ENCODE data around the gene DNAJC19.
"Not testable (repeated sequence)": the region's sequence is repeated elsewhere in the genome, so short reads cannot be mapped to it uniquely, and the experiment has no call there.

DNAJC19 gene

DNA sequence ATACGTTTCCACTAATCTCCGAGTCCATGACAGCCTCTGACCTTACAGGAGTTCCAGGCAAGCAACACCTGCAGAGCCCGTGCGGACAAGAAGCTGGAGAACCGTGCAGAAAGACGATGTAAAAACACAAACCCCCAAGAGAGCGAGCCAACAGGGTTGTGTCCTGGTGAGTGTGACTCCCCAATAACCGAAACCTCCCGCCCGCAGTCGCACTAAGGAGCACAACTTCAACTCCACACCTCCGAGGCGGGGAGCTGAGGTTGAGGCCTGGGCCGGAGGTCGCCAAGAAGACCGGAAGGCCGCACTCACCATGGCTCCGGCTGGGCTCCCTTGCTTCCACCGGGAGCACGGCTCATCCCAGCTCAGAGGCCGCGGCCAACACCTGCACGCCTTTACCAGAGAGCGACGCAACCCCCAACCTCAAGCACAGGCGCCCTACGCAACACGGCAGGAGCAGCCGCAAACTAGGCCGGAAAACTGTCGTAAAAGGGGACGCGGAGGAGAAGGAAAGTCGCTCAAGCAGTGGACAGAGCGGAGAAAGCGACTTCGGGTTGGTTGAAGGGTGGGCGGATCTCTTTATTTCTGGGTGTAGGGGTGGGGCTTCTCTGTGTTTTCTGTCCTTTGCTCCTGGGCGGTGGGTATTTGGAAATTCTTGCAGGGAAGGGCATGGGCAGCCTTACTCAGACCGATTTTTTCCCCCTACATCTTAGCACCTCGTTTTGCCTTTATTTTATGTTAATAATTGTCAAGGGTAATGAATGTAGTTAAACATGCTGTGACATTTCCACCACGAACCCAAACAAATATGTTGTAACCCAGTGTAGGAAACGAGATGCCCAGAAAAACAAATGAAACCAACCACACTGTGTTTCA, at the start of gene DNAJC19:
Gene DNAJC19 (minus strand): TSS at position 446 of the 873 bp plus-strand sequence. CDS start 134 bp downstream, at position 312.
- peak within 1 kb of the TSS; percentile 97 to 98 for H3K4me3 Mint-ChIP-seq
- H3K27me3 Mint-ChIP-seq = peaks cover 10 to 13% of the 10 kb centered on the region in 2 donors
- H3K36me3 Mint-ChIP-seq = peaks cover 6 to 10% of the 10 kb centered on the region in 2 donors
- no peaks in the 10 kb centered on the region for H3K9me3 Mint-ChIP-seq
- H3K27ac Mint-ChIP-seq = peak within 1 kb of the TSS; percentile 94
- DNase-seq (peak; percentile 91), ATAC-seq (replicated peaks) (peak; percentile 94 to 98)
- peaks cover 5 to 20% of the 10 kb centered on the region in 2 donors for H3K4me1 Mint-ChIP-seq

DNA sequence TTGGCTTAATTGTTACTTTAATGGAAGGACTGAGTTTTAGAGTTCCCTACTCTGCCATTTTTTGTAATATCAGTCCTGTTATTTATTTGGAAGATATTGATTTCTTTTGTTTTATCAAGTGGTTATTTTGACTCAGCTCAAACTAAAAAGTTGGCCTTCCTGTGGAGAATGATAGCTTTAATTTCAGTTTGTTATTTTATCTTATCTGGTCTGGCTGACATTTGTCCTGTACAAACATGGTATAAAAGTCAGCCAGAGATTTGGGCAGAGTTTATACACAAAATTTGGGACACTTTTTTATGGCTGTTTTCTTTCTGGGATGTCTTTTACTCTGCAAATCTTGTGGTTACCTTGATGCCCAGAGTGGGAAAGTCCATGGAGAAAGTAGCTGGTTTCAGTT, 41.4 kb upstream of the DNAJC19 start:
- Mint-ChIP-seq H3K27me3 (no peaks in the 10 kb centered on the region), H3K4me1 (no peaks in the 10 kb centered on the region), H3K27ac (no peak overlapping the region), H3K4me3 (no peak overlapping the region), H3K9me3 (peaks cover 4% of the 10 kb centered on the region in 2 donors), H3K36me3 (no peaks in the 10 kb centered on the region)
- no peak for ATAC-seq (replicated peaks)
- no peak for DNase-seq

DNA sequence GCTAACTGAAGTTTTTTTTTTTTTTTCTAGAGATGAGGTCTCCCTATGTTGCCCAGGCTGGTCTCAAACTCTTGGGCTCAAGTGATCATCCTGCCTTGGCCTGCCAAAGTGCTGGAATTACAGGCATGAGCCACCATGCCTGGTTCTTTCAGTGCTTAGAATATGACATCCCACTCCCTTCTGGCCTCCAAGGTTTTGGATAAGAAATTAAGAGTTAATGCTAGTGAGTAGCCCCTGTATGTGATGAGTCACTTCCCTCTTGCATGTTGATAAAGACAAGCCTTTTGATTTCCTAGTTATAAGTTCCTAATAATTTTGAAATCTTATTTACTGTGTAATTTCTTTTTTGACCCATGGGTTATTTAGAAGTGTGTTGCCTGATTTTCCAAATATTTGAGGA, 35.7 kb upstream of the DNAJC19 start:
- H3K9me3 Mint-ChIP-seq = peaks cover 7 to 10% of the 10 kb centered on the region in 2 donors
- H3K27ac Mint-ChIP-seq = no peak overlapping the region
- no peaks in the 10 kb centered on the region for H3K36me3 Mint-ChIP-seq
- H3K4me1 Mint-ChIP-seq = no peaks in the 10 kb centered on the region
- DNase-seq (no peak), ATAC-seq (replicated peaks) (no peak)
- no peaks in the 10 kb centered on the region for H3K27me3 Mint-ChIP-seq
- no peak overlapping the region for H3K4me3 Mint-ChIP-seq

DNA sequence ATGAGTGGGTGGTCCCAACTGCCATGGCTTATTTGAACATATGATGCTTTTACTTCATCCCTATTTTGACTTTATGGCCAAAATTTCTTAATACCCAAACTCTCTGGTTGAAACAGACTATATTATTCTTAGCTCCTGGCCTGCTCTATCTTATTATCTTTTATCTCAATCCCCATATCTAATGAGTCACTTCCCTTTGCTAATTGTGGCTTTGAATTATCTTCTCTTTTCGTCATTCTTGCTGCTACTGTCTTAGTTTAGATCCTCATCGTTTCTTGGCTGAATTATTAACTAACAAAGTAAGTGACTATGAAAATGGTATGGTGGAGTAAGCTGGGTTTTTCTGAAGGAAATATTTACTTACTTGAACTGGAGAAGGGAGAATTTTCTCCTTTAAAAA, 28.2 kb upstream of the DNAJC19 start:
- Mint-ChIP-seq H3K27me3 (peaks cover 9 to 23% of the 10 kb centered on the region in 2 donors), H3K4me3 (no peak overlapping the region), H3K36me3 (no peaks in the 10 kb centered on the region), H3K9me3 (peaks cover under 1 to 5% of the 10 kb centered on the region in 2 donors), H3K4me1 (no peaks in the 10 kb centered on the region), H3K27ac (no peak overlapping the region)
- DNase-seq (no peak), ATAC-seq (replicated peaks) (no peak)

DNA sequence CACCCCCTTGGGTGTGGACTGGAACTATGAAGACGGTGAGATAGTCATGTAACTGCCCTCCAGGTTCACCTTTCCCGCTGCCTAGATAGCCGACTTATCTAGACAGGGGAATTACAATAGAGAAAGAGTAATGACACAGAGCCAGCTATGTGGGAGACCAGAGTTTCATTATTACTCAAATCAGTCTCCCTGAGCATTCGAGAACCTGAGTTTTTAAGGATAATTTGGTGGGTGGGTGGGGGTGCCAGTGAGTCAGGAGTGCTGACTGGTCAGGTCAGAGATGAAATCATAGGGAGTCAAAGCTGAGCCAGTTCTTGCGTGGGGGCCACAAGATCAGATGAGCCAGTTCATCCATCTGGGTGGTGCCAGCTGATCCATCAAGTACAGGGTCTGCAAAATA, 19.7 kb upstream of the DNAJC19 start:
- Mint-ChIP-seq H3K27me3 (peaks cover 9 to 21% of the 10 kb centered on the region in 2 donors), H3K27ac (no peak overlapping the region), H3K4me3 (no peak overlapping the region), H3K9me3 (peaks cover 3 to 7% of the 10 kb centered on the region in 2 donors), H3K36me3 (no peaks in the 10 kb centered on the region), H3K4me1 (no peaks in the 10 kb centered on the region)
- DNase-seq (no peak), ATAC-seq (replicated peaks) (no peak)

DNA sequence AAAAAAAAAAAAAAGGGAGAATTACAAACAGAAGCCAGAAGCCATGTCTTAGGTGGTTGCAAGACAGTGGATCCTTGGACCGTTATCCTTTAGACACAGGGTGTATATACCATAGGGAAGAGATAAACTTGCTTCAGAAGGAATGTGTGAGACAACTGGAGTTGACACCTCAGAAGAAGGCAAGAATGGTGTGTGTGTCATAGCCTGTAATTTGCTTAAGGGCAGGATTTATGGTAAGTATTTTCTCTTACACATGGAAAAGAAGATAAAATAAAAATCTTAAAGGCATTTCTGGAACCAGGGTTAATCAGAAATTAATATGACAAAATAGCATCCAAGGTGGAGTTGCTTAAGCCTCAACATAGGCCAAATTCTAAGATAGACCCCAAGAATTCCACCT, 19.3 kb upstream of the DNAJC19 start:
- Mint-ChIP-seq H3K36me3 (no peaks in the 10 kb centered on the region), H3K4me3 (no peak overlapping the region), H3K27ac (no peak overlapping the region), H3K4me1 (no peaks in the 10 kb centered on the region), H3K27me3 (peaks cover 10 to 17% of the 10 kb centered on the region in 2 donors), H3K9me3 (peaks cover 3 to 7% of the 10 kb centered on the region in 2 donors)
- ATAC-seq (replicated peaks) (no peak), DNase-seq (no peak)

DNA sequence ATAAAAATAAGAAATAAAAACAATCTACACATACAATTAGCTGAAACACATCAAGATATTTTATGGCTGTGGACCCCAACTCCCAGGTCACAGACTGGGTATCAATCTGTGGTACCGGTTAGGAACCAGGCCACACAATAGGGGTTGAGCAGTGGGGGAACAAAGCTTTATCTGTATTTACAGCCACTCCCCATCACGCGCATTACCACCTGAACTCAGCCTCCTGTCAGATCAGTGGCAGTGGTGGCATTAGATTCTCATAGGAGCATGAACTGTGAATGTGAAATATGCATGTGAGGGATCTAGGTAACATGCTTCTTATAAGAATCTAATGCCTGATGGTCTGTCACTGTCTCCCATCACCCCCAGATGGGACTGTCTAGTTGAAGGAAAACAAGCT, 17.7 kb upstream of the DNAJC19 start:
- H3K36me3 Mint-ChIP-seq = peaks cover 3 to 11% of the 10 kb centered on the region in 2 donors
- no peaks in the 10 kb centered on the region for H3K4me1 Mint-ChIP-seq
- ATAC-seq (replicated peaks) = no peak
- DNase-seq = no peak
- H3K27ac Mint-ChIP-seq = no peak overlapping the region
- H3K27me3 Mint-ChIP-seq = peaks cover 19 to 22% of the 10 kb centered on the region in 2 donors
- no peak overlapping the region for H3K4me3 Mint-ChIP-seq
- H3K9me3 Mint-ChIP-seq = peaks cover 9% of the 10 kb centered on the region in 2 donors

DNA sequence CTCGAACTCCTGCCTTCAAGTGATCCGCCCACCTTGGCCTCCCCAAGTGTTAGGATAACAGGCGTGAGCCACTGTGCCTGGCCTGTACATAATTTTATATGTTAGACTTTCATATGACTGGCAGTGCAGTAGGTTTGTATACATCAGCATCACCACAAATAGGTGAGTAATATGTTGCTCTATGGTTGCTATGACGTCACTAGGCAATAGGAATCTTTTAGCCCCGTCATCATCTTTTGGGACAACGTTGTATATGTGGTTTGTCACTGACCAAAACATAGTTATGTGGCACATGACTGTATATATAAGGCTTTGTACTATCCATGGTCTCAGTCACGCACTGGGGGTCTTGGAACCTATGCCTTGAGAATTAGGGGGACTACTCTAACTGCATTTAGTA, 17.0 kb upstream of the DNAJC19 start:
- Mint-ChIP-seq H3K36me3 (peaks cover 3 to 15% of the 10 kb centered on the region in 2 donors), H3K27me3 (peaks cover 21 to 26% of the 10 kb centered on the region in 2 donors), H3K4me1 (no peaks in the 10 kb centered on the region), H3K4me3 (no peak overlapping the region), H3K9me3 (peaks cover 11 to 12% of the 10 kb centered on the region in 2 donors), H3K27ac (no peak overlapping the region)
- DNase-seq = no peak
- ATAC-seq (replicated peaks) = no peak

DNA sequence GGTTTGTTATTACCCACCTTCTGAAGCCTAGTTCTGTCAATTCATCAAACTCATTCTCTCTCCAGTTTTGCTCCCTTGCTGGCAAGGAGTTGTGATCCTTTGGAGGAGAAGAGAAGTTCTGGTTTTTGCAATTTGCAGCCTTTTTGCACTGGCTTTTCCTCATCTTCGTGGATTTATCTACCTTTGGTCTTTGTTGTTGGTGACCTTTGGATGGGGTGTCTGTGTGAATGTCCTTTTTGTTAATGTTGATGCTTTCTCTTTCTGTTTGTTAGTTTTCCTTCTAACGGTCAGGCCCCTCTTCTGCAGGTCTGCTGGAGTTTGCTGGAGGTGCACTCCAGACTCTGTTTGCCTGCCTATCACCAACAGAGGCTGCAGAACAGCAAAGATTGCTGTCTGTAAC, 13.9 kb upstream of the DNAJC19 start:
- not testable (repeated sequence) for ATAC-seq (replicated peaks); DNase-seq; H3K27ac Mint-ChIP-seq; H3K4me1 Mint-ChIP-seq; H3K4me3 Mint-ChIP-seq
- H3K9me3 Mint-ChIP-seq = peaks cover 20 to 21% of the 10 kb centered on the region in 2 donors
- H3K27me3 Mint-ChIP-seq = peaks cover 41 to 49% of the 10 kb centered on the region in 2 donors
- peaks cover 9 to 23% of the 10 kb centered on the region in 2 donors for H3K36me3 Mint-ChIP-seq

DNA sequence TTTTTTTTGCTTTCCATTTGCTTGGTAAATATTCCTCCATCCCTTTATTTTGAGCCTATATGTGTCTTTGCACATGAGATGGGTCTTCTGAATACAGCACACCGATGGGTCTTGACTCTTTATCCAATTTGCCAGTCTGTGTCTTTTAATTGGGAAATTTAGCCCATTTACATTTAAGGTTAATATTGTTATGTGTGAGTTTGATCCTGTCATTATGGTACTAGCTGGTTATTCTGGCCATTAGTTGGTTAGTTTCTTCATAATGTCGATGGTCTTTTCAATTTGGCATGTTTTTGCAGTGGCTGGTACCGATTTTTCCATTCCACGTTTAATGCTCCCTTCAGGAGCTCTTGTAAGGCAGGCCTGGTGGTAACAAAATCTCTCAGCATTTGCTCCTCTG, 12.8 kb upstream of the DNAJC19 start:
- H3K9me3 Mint-ChIP-seq = peaks cover 20 to 21% of the 10 kb centered on the region in 2 donors
- H3K4me1 Mint-ChIP-seq; ATAC-seq (replicated peaks); H3K4me3 Mint-ChIP-seq; H3K27ac Mint-ChIP-seq; DNase-seq: not testable (repeated sequence)
- H3K27me3 Mint-ChIP-seq = peaks cover 37 to 54% of the 10 kb centered on the region in 2 donors
- H3K36me3 Mint-ChIP-seq = peaks cover 9 to 23% of the 10 kb centered on the region in 2 donors

DNA sequence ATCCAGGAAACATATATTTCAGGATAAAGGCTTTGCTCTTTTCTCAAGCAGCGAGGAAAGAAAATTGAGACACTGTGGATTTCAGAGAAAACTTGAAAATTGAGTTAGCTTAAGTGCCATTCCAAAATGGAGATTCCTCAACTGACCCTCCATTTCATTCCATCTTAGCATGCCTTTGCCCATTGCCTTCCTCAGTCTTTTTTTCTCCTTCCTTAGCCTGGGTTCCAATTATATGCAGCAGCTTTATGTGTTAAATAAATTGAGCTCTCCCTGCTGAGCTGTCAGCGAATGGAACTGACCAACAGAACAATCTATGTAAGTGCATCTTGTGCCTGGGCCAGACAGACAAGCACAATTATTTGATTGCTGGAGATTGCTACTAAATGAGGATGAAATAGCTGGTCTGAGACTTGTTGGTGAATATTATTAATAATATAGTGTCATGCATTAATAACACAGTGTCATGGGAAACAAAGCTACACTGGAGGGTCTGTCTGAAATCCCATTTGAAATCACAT, 6.9 kb upstream of the DNAJC19 start:
- DNase-seq = no peak
- no peak overlapping the region for H3K4me3 Mint-ChIP-seq
- no peak for ATAC-seq (replicated peaks)
- H3K36me3 Mint-ChIP-seq = peaks cover 6 to 8% of the 10 kb centered on the region in 2 donors
- H3K27ac Mint-ChIP-seq = no peak overlapping the region
- peaks cover 8 to 9% of the 10 kb centered on the region in 2 donors for H3K9me3 Mint-ChIP-seq
- peaks cover 29 to 55% of the 10 kb centered on the region in 2 donors for H3K27me3 Mint-ChIP-seq
- no peaks in the 10 kb centered on the region for H3K4me1 Mint-ChIP-seq

DNA sequence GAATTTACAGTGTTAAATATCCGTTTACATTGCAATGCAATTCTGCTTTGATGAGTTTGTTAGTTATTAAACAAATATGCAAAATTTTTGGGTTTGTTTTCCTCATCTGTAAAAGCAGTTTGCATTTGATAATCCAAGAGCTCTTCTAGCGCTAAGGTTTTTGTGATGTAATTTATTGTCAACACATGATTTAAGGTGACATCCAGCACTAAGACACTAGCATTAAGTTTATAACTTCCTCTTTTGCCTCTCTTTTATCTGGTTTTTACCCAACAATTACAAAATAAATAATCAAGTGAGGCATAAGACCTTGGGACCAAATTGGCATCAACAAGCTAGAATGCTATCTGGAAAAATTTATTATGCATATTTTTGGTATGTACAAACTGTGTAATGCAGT, 969 bp upstream of the DNAJC19 start:
- Mint-ChIP-seq H3K4me3 (peak overlapping the region; percentile 97 to 98), H3K9me3 (no peaks in the 10 kb centered on the region), H3K36me3 (peaks cover 6 to 10% of the 10 kb centered on the region in 2 donors), H3K27ac (no peak overlapping the region), H3K4me1 (peaks cover 5 to 20% of the 10 kb centered on the region in 2 donors), H3K27me3 (peaks cover 10 to 13% of the 10 kb centered on the region in 2 donors)
- ATAC-seq (replicated peaks) (no peak), DNase-seq (no peak)

DNA sequence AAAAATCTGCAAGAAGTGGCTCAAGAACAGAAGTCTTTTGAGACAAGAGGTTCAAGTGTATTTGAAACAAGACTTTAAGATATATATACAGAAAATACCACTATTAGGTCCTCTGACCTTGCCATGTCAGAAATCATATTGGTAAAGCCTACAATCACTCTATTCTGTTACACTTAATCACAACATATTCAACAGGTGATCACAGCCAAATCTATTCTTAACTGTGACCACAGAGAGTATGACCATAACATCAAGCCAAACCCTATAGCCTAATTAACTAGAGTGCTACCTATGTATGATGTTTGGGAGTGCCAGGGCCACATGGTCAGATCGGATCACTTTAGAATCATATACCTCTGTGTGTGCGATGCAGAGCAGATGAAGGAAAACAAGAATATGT, 2.2 kb downstream of the DNAJC19 start:
- Mint-ChIP-seq H3K4me3 (no peak overlapping the region), H3K27me3 (no peaks in the 10 kb centered on the region), H3K4me1 (peaks cover 5 to 20% of the 10 kb centered on the region in 2 donors), H3K27ac (no peak overlapping the region), H3K9me3 (no peaks in the 10 kb centered on the region), H3K36me3 (peaks cover 8 to 13% of the 10 kb centered on the region in 2 donors)
- DNase-seq (no peak), ATAC-seq (replicated peaks) (no peak)

DNA sequence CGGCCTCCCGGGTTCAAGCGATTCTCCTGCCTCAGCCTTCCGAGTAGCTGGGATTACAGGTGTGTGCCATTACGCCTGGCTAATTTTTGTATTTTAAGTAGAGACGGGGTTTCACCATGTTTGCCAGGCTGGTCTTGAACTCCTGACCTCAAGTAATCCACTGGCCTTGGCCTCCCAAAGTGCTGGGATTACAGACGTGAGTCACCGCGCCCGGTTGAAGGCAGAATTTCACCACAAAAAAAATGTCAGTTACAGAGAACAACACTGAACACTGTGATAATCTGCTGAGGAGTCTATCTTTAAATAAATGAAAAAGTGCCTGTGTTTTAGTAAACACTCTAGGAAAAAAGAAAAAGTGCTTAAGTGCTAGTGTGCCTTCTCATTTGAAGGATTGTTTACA, 3.2 kb downstream of the DNAJC19 start:
- DNase-seq; H3K9me3 Mint-ChIP-seq; ATAC-seq (replicated peaks); H3K4me3 Mint-ChIP-seq; H3K27ac Mint-ChIP-seq; H3K27me3 Mint-ChIP-seq: not testable (repeated sequence)
- H3K36me3 Mint-ChIP-seq = peaks cover 8 to 13% of the 10 kb centered on the region in 2 donors
- peaks cover 5 to 20% of the 10 kb centered on the region in 2 donors for H3K4me1 Mint-ChIP-seq

DNA sequence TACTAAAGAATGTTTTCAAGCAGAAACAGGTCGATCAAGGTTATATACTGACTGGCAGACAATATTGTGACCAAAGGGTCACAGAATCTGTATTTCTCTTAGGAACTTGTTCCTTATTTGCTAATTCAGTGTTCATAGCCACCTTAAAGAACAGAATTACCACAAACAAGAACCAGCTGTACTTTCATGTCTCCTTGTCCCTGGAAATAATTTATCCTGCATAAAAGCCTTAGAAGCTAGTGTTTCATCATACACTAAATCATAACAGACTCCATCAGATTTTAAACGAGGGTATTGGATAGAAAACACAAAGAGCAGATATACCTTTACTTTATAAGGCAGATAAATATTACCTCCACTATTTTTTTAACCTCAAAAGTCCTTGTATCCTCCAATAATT, 6.4 kb downstream of the DNAJC19 start:
- H3K27me3 Mint-ChIP-seq = no peaks in the 10 kb centered on the region
- H3K4me3 Mint-ChIP-seq = no peak overlapping the region
- no peak overlapping the region for H3K27ac Mint-ChIP-seq
- no peaks in the 10 kb centered on the region for H3K9me3 Mint-ChIP-seq
- H3K36me3 Mint-ChIP-seq = peaks cover 11 to 17% of the 10 kb centered on the region in 2 donors
- H3K4me1 Mint-ChIP-seq = peaks cover 2 to 10% of the 10 kb centered on the region in 2 donors
- DNase-seq = no peak
- no peak for ATAC-seq (replicated peaks)
